HCT116 (cell line): ENCODE results near the gene ESYT1. TPM values are rescaled to one million over a fixed set of nuclear protein-coding genes. Genes with fewer than 3 reads are reported as not detected.

Experiments
- ATAC-seq: fragments of 200-7000 bp; cut with Tn5 transposase; 2 replicates; pipeline ENCODE4 v1.9.1; 2020; ENCODE audit warnings: mild to moderate bottlenecking, moderate library complexity
- BruUV-seq: library from RNA; stranded (reverse); fragments of 400-500 nt; replicated peaks from 2 replicates; lab custom pipeline; 2021; lab: Mats Ljungman, UMichigan
- CTCF ChIA-PET: fragments of 300-600 bp; sonication (Branson Sonifier 250); formaldehyde crosslinking; loops from one replicate; lab custom pipeline; 2021; ENCODE audit warnings: antibody characterized with exemption; lab: Charles Lee
- POLR2A ChIA-PET: fragments of 300-600, 350-600 bp; sonication (Branson Sonifier 250); formaldehyde crosslinking; loops from one replicate; lab custom pipeline; 2021; ENCODE audit warnings: antibody characterized with exemption; lab: Charles Lee
- RAD21 ChIA-PET, 2 experiments: fragments of 300-600 bp; sonication (Branson Sonifier 250); formaldehyde crosslinking; loops; one replicate each; lab custom pipeline; 2023; ENCODE audit warnings: low total read pairs in 2 of 2; ENCODE audit not compliant: uncharacterized antibody in 2 of 2, unreplicated experiment in 2 of 2, low non-redundant PET in 1 of 2; lab: Charles Lee
- DNase-seq: peaks from one replicate; pipeline ENCODE4 v3.0.0-alpha.2; 2010; ENCODE audit warnings: low read depth, low spot score
- H2AFZ ChIP-seq: fragments of 200-600 bp; shearing (Covaris generic), sonication (generic); 2 replicates; pipeline ENCODE4 v1.6.1; 2017; ENCODE audit warnings: low read depth, mixed run types, mixed read lengths, antibody characterized with exemption, low read length; ENCODE audit not compliant: poor library complexity, severe bottlenecking
- H3K27ac ChIP-seq: 2 replicates; pipeline ENCODE4 v1.5.1; 2012; ENCODE audit warnings: low read depth, low read length
- H3K27me3 ChIP-seq: fragments of 200-600 bp; sonication (generic); 2 replicates; pipeline ENCODE4 v1.6.1; 2016; ENCODE audit warnings: mixed run types, low read length, mixed read lengths; ENCODE audit not compliant: insufficient read depth
- H3K36me3 ChIP-seq, 2 experiments: fragments of 200-500 bp in 1 of 2; fragments of 200-600 bp in 1 of 2; sonication (Bioruptor generic) in 1 of 2; sonication (generic) in 1 of 2; 2 replicates each; pipeline versions ENCODE4 v1.5.1 to v1.6.1; 2014 to 2016; ENCODE audit warnings: low read length in 2 of 2, inconsistent platforms in 1 of 2, mixed read lengths in 1 of 2, mixed run types in 1 of 2; ENCODE audit not compliant: insufficient read depth in 2 of 2, control insufficient read depth in 1 of 2
- H3K4me1 ChIP-seq, 2 experiments: fragments of 200-600 bp in 1 of 2; sonication (generic) in 1 of 2; 2 replicates each; pipeline versions ENCODE4 v1.5.1 to v1.6.1; 2012 to 2017; ENCODE audit warnings: low read length in 2 of 2, inconsistent platforms in 1 of 2, mild to moderate bottlenecking in 1 of 2, mixed read lengths in 1 of 2, mixed run types in 1 of 2, moderate library complexity in 1 of 2; ENCODE audit not compliant: insufficient read depth in 2 of 2, control insufficient read depth in 1 of 2
- H3K4me2 ChIP-seq: fragments of 200-600 bp; sonication (generic); 2 replicates; pipeline ENCODE4 v1.6.1; 2017; ENCODE audit warnings: mixed run types, low read length, mixed read lengths
- H3K4me3 ChIP-seq, 2 experiments: fragments of 200-600 bp in 1 of 2; sonication (generic) in 1 of 2; replicated peaks in 1 of 2; 2 replicates each; pipeline ENCODE4 v1.5.1; 2011 to 2016; ENCODE audit warnings: low read length in 2 of 2, control low read depth in 1 of 2, low read depth in 1 of 2, mild to moderate bottlenecking in 1 of 2, mixed read lengths in 1 of 2, mixed run types in 1 of 2
- H3K79me2 ChIP-seq: fragments of 200-600 bp; sonication (generic); 2 replicates; pipeline ENCODE4 v1.6.1; 2017; ENCODE audit warnings: mild to moderate bottlenecking, mixed run types, low read length, moderate library complexity, mixed read lengths; ENCODE audit not compliant: insufficient read depth
- H3K9ac ChIP-seq: fragments of 200-600 bp; sonication (generic); 2 replicates; pipeline ENCODE4 v1.6.1; 2016; ENCODE audit warnings: low read length, mixed read lengths
- H3K9me2 ChIP-seq: fragments of 200-600 bp; sonication (generic), shearing (Covaris generic); 2 replicates; pipeline ENCODE4 v1.6.1; 2017; ENCODE audit warnings: mixed run types, mild to moderate bottlenecking, moderate library complexity; ENCODE audit not compliant: insufficient read depth
- H3K9me3 ChIP-seq, 2 experiments: fragments of 200-500 bp in 1 of 2; fragments of 200-600 bp in 1 of 2; sonication (Bioruptor generic) in 1 of 2; sonication (generic) in 1 of 2; 2 replicates each; pipeline ENCODE4 v1.6.1; 2014 to 2017; ENCODE audit warnings: low read length in 2 of 2, mixed read lengths in 2 of 2, inconsistent platforms in 1 of 2, low read depth in 1 of 2, mild to moderate bottlenecking in 1 of 2, mixed run types in 1 of 2, moderate library complexity in 1 of 2; ENCODE audit not compliant: control insufficient read depth in 1 of 2, insufficient read depth in 1 of 2
- H4K20me1 ChIP-seq: fragments of 200-600 bp; sonication (generic), shearing (Covaris generic); 2 replicates; pipeline ENCODE4 v1.6.1; 2017; ENCODE audit warnings: mixed run types, mild to moderate bottlenecking, moderate library complexity; ENCODE audit not compliant: insufficient read depth
- CEBPB ChIP-seq: IDR thresholded peaks from 2 replicates; pipeline ENCODE4 v1.6.1; 2012; ENCODE audit warnings: low read depth
- EGR1 ChIP-seq: IDR thresholded peaks from 2 replicates; pipeline ENCODE4 v1.6.1; 2012; ENCODE audit warnings: low read depth
- POLR2AphosphoS5 ChIP-seq: IDR thresholded peaks from 2 replicates; pipeline ENCODE4 v1.6.1; 2011; ENCODE audit warnings: mild to moderate bottlenecking, low read depth, low read length, moderate library complexity
- SIN3A ChIP-seq: IDR thresholded peaks from 2 replicates; pipeline ENCODE4 v1.6.1; 2012; ENCODE audit warnings: low read depth
- SP1 ChIP-seq: IDR thresholded peaks from 2 replicates; pipeline ENCODE4 v1.6.1; 2012; ENCODE audit warnings: low read depth
- intact Hi-C: fragments of 100-400 bp; cut with micrococcal nuclease; formaldehyde crosslinking; loops from 2 replicates; pipeline ENCODE4 v1.10.0; 2022
- total RNA-seq: library from RNA; stranded (reverse); gene quantifications from one replicate; pipeline ENCODE4 v1.2.1, GENCODE V29; 2021; ENCODE audit not compliant: unreplicated experiment
- TF ChIP-seq, protein P1 (sequence below): IDR thresholded peaks from 2 replicates; pipeline ENCODE4 v1.6.1; 2012
- TF ChIP-seq, protein P2 (sequence below): IDR thresholded peaks from 2 replicates; pipeline ENCODE4 v1.6.1; 2012; ENCODE audit warnings: low read depth

ESYT1 gene
- total RNA-seq, 1 experiment from 2014 or later, result 80.9 TPM

DNA sequence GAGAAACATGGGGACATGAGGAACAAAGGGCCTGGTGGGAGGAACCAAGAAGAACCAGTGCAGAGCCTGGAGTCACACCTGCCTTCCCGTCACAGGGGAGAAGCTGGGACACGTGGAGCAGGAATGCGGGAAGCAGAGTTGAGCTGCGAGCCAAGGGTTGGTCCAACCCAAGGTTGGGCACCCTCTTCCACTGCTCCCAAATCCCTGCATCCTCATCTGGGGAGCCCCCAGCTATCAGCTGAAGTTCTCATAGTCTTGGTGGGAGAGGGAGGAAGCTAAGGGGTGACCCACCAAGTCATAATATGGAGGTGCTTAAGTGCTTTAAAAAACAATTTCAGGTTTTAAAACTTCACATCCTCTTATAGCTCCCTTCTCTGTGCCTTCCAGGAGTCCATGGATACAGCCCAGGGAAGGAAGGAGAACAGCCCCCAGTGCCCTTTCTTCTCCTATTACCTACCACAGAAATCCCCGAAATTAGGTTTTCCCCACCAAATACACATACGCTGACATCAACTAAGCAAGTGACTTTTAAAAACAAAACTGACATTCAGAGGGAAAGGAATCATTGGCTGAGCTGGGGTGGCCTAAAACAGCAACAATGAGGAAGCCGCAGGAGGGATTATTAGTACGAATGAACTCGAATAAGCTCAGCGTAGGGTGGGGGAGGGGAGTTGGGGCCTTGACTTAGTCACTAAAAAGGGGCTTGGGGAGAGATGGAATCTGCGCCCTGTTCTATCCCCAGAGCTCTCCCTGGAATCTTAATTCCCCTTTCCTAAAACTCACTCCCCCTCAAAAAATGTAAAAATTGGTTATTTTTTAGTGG lies 34.6 kb downstream of the ESYT1 start:
- H3K9me2 ChIP-seq, result no peaks in the 10 kb centered on the region
- no peak overlapping the region for H3K27ac ChIP-seq
- no peak overlapping the region for H3K4me2 ChIP-seq
- intact Hi-C loops, result no loop called here
- RAD21 ChIA-PET, result no interaction called here
- TF ChIP-seq, protein P1, sequence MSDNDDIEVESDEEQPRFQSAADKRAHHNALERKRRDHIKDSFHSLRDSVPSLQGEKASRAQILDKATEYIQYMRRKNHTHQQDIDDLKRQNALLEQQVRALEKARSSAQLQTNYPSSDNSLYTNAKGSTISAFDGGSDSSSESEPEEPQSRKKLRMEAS, result no peak
- TF ChIP-seq SP1, result no peak
- TF ChIP-seq, protein P2, sequence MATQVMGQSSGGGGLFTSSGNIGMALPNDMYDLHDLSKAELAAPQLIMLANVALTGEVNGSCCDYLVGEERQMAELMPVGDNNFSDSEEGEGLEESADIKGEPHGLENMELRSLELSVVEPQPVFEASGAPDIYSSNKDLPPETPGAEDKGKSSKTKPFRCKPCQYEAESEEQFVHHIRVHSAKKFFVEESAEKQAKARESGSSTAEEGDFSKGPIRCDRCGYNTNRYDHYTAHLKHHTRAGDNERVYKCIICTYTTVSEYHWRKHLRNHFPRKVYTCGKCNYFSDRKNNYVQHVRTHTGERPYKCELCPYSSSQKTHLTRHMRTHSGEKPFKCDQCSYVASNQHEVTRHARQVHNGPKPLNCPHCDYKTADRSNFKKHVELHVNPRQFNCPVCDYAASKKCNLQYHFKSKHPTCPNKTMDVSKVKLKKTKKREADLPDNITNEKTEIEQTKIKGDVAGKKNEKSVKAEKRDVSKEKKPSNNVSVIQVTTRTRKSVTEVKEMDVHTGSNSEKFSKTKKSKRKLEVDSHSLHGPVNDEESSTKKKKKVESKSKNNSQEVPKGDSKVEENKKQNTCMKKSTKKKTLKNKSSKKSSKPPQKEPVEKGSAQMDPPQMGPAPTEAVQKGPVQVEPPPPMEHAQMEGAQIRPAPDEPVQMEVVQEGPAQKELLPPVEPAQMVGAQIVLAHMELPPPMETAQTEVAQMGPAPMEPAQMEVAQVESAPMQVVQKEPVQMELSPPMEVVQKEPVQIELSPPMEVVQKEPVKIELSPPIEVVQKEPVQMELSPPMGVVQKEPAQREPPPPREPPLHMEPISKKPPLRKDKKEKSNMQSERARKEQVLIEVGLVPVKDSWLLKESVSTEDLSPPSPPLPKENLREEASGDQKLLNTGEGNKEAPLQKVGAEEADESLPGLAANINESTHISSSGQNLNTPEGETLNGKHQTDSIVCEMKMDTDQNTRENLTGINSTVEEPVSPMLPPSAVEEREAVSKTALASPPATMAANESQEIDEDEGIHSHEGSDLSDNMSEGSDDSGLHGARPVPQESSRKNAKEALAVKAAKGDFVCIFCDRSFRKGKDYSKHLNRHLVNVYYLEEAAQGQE, result no peak
- TF ChIP-seq SIN3A, result no peak
- no peak for TF ChIP-seq EGR1
- no peak for TF ChIP-seq CEBPB
- peak; percentile 25; the same call in 1 of the 2 replicates for TF ChIP-seq POLR2AphosphoS5
- H4K20me1 ChIP-seq, result no peaks in the 10 kb centered on the region
- H2AFZ ChIP-seq, result no peak overlapping the region
- DNase-seq (no peak), ATAC-seq (no peak)
- peaks cover 43% of the 10 kb centered on the region for H3K79me2 ChIP-seq
- BruUV-seq, result TSS peak; percentile 51
- POLR2A ChIA-PET, result interaction anchor here (1.2 kb wide), 1 partner anchor 45 kb away, joined by 4 read pairs; the partner anchor contains the start of gene ZC3H10
- no peaks in the 10 kb centered on the region for H3K9me3 ChIP-seq
- peaks cover 5 to 16% of the 10 kb centered on the region in 2 experiments; a peak in 3 of 4 replicates for H3K4me1 ChIP-seq
- H3K9ac ChIP-seq, result no peak overlapping the region
- H3K36me3 ChIP-seq, result peaks cover 53 to 55% of the 10 kb centered on the region in 2 experiments; a peak in 3 of 4 replicates
- H3K4me3 ChIP-seq, result no peak overlapping the region
- CTCF ChIA-PET, result interaction anchor here (0.6 to 1.1 kb wide), 2 partner anchors 27 to 584 kb away, joined by 3 to 5 read pairs; partner anchors contain the start of gene SMARCC2
- no peaks in the 10 kb centered on the region for H3K27me3 ChIP-seq
